WTC11 (cell line): ENCODE measurements around the gene NUDT8. TPM values are rescaled to one million over a fixed set of nuclear protein-coding genes. Genes with fewer than 3 reads are reported as not detected.

Source experiments
- ATAC-seq: fragments of 200-7000 bp; cut with Tn5 transposase; 2 replicates; pipeline ENCODE4 v1.10.0; 2021; ENCODE audit warnings: mild to moderate bottlenecking, moderate library complexity
- CTCF ChIA-PET: fragments of 300-600 bp; sonication (Branson Sonifier 250); formaldehyde crosslinking; loops from one replicate; lab custom pipeline; 2021; ENCODE audit warnings: antibody characterized with exemption; lab: Charles Lee
- POLR2A ChIA-PET: fragments of 350-600 bp; sonication (Branson Sonifier 250); formaldehyde crosslinking; loops from one replicate; lab custom pipeline; 2021; ENCODE audit warnings: antibody characterized with exemption; lab: Charles Lee
- DNase-seq: peaks from one replicate; pipeline ENCODE4 v3.0.0; 2021; ENCODE audit warnings: low spot score
- H3K27ac Mint-ChIP-seq: 2 replicates; pipeline ENCODE4 v1.8.0; 2021; ENCODE audit warnings: mixed read lengths
- H3K27me3 Mint-ChIP-seq: 2 replicates; pipeline ENCODE4 v1.8.0; 2021; ENCODE audit warnings: low read depth, mild to moderate bottlenecking, moderate library complexity, mixed read lengths
- H3K36me3 Mint-ChIP-seq: 2 replicates; pipeline ENCODE4 v1.8.0; 2021; ENCODE audit warnings: mixed read lengths
- H3K4me1 Mint-ChIP-seq: 2 replicates; pipeline ENCODE4 v1.8.0; 2022; ENCODE audit warnings: mixed read lengths
- H3K4me3 Mint-ChIP-seq: 2 replicates; pipeline ENCODE4 v1.8.0; 2021; ENCODE audit warnings: mild to moderate bottlenecking, moderate library complexity, mixed read lengths
- H3K9me3 Mint-ChIP-seq: 2 replicates; pipeline ENCODE4 v1.8.0; 2021; ENCODE audit warnings: mixed read lengths
- CBFB ChIP-seq: sonication (generic); formaldehyde crosslinking; IDR thresholded peaks from 2 replicates; pipeline ENCODE4 v1.8.1; 2022; ENCODE audit warnings: mild to moderate bottlenecking, low read depth, missing genetic modification reagents
- FOXK1 ChIP-seq: sonication (generic); formaldehyde crosslinking; IDR thresholded peaks from 2 replicates; pipeline ENCODE4 v1.8.0; 2022; ENCODE audit warnings: mild to moderate bottlenecking, moderate library complexity, missing genetic modification reagents
- JUN ChIP-seq: sonication (generic); formaldehyde crosslinking; IDR thresholded peaks from 2 replicates; pipeline ENCODE4 v1.8.0; 2023; ENCODE audit warnings: mild to moderate bottlenecking, missing genetic modification reagents
- MXD4 ChIP-seq: fragments of 250-450 bp; sonication (Bioruptor Pico); IDR thresholded peaks from 2 replicates; pipeline ENCODE4 v1.8.0; 2021; ENCODE audit warnings: mild to moderate bottlenecking, moderate library complexity, borderline replicate concordance
- NFYB ChIP-seq: sonication (generic); formaldehyde crosslinking; conservative IDR thresholded peaks from 2 replicates; pipeline ENCODE4 v1.8.0; 2022; ENCODE audit warnings: low read depth, missing genetic modification reagents
- NR3C1 ChIP-seq: sonication (generic); formaldehyde crosslinking; conservative IDR thresholded peaks from 2 replicates; pipeline ENCODE4 v1.8.1; 2023; ENCODE audit warnings: low read depth, mild to moderate bottlenecking, missing genetic modification reagents
- SMAD3 ChIP-seq: sonication (generic); formaldehyde crosslinking; IDR thresholded peaks from 2 replicates; pipeline ENCODE4 v1.8.0; 2022; ENCODE audit warnings: missing genetic modification reagents, mild to moderate bottlenecking, borderline replicate concordance
- total RNA-seq: library from RNA; stranded (reverse); gene quantifications from 3 replicates; pipeline ENCODE4 v1.2.3, GENCODE V29; 2021
- TF ChIP-seq, protein P1 (sequence below): sonication (generic); formaldehyde crosslinking; IDR thresholded peaks from 2 replicates; pipeline ENCODE4 v1.8.1; 2023; ENCODE audit warnings: mild to moderate bottlenecking, missing genetic modification reagents
- TF ChIP-seq, protein P2 (sequence below): fragments of 250-450 bp; sonication (Bioruptor Pico); IDR thresholded peaks from 2 replicates; pipeline ENCODE4 v1.9.0; 2021; ENCODE audit warnings: mild to moderate bottlenecking
- TF ChIP-seq, protein P3 (sequence below): sonication (generic); formaldehyde crosslinking; IDR thresholded peaks from 2 replicates; pipeline ENCODE4 v1.8.1; 2022; ENCODE audit warnings: mild to moderate bottlenecking, missing genetic modification reagents, moderate library complexity, borderline replicate concordance
- TF ChIP-seq, protein P4 (sequence below): sonication (generic); formaldehyde crosslinking; IDR thresholded peaks from 2 replicates; pipeline ENCODE4 v1.8.0; 2022; ENCODE audit warnings: missing genetic modification reagents
- TF ChIP-seq, protein P5 (sequence below): sonication (generic); formaldehyde crosslinking; IDR thresholded peaks from 2 replicates; pipeline ENCODE4 v1.8.1; 2023; ENCODE audit warnings: mild to moderate bottlenecking, missing genetic modification reagents, moderate library complexity
- TF ChIP-seq, protein P6 (sequence below): fragments of 250-450 bp; sonication (Bioruptor Pico); IDR thresholded peaks from 2 replicates; pipeline ENCODE4 v2.1.2; 2022; ENCODE audit warnings: mild to moderate bottlenecking, moderate library complexity

Gene NUDT8
- total RNA-seq, 1 experiment from 2014 or later: 8.3 TPM

DNA sequence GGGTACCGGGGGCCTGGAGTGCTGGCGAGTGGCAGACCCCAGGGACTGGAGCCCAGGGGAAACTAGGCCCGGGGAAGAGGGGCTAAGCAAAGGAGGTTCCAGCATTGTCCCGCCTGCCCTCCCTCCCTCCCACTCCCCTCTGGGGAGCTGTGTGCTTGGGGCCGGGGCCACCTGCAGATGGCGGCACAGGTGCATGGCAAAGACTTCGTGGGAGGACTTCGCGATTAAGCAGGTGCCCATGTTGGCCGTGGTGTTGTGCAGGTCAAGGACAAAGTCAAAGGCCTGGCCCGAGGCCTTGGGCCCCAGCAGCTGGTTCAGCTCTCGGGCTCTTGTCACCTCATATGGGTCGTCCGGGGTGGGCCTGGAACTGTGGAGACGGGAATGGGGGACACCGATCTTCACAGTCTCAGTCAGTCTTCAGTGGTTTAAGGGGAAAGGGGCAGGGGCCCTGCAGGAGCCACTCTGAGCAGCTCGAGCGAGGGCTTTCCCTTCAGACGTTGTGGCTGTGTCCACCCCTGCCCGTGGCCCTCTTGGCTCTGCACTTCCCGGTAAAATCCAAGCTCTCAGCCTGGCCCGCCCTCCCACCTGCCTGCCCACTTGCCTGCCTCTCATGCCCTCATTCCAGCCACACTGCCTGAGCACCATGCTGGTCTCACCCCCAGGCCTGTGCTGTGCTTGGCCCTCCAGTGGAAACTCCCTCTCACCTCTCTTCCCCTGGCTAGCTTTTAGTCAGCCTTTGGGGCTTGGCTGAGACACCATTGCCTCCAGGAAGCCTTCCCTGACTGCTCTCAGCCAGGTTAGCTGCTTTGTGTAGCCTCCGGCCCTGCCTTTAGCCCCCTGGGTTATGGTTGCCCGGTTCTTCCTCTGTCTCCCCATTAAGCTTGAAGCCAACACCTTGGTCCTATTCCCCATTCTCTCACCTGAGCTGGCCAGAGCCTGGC is 16.1 kb upstream of the NUDT8 start (continued):
- TF ChIP-seq, protein P1, sequence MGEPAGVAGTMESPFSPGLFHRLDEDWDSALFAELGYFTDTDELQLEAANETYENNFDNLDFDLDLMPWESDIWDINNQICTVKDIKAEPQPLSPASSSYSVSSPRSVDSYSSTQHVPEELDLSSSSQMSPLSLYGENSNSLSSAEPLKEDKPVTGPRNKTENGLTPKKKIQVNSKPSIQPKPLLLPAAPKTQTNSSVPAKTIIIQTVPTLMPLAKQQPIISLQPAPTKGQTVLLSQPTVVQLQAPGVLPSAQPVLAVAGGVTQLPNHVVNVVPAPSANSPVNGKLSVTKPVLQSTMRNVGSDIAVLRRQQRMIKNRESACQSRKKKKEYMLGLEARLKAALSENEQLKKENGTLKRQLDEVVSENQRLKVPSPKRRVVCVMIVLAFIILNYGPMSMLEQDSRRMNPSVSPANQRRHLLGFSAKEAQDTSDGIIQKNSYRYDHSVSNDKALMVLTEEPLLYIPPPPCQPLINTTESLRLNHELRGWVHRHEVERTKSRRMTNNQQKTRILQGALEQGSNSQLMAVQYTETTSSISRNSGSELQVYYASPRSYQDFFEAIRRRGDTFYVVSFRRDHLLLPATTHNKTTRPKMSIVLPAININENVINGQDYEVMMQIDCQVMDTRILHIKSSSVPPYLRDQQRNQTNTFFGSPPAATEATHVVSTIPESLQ (CRISPR knock-in tag): no peak
- TF ChIP-seq, protein P2, sequence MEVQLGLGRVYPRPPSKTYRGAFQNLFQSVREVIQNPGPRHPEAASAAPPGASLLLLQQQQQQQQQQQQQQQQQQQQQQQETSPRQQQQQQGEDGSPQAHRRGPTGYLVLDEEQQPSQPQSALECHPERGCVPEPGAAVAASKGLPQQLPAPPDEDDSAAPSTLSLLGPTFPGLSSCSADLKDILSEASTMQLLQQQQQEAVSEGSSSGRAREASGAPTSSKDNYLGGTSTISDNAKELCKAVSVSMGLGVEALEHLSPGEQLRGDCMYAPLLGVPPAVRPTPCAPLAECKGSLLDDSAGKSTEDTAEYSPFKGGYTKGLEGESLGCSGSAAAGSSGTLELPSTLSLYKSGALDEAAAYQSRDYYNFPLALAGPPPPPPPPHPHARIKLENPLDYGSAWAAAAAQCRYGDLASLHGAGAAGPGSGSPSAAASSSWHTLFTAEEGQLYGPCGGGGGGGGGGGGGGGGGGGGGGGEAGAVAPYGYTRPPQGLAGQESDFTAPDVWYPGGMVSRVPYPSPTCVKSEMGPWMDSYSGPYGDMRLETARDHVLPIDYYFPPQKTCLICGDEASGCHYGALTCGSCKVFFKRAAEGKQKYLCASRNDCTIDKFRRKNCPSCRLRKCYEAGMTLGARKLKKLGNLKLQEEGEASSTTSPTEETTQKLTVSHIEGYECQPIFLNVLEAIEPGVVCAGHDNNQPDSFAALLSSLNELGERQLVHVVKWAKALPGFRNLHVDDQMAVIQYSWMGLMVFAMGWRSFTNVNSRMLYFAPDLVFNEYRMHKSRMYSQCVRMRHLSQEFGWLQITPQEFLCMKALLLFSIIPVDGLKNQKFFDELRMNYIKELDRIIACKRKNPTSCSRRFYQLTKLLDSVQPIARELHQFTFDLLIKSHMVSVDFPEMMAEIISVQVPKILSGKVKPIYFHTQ (CRISPR knock-in tag): no peak
- TF ChIP-seq MXD4 (CRISPR knock-in tag) (no peak), JUN (CRISPR knock-in tag) (no peak), CBFB (CRISPR knock-in tag) (no peak)
- TF ChIP-seq, protein P3, sequence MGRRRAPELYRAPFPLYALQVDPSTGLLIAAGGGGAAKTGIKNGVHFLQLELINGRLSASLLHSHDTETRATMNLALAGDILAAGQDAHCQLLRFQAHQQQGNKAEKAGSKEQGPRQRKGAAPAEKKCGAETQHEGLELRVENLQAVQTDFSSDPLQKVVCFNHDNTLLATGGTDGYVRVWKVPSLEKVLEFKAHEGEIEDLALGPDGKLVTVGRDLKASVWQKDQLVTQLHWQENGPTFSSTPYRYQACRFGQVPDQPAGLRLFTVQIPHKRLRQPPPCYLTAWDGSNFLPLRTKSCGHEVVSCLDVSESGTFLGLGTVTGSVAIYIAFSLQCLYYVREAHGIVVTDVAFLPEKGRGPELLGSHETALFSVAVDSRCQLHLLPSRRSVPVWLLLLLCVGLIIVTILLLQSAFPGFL: no peak

DNA sequence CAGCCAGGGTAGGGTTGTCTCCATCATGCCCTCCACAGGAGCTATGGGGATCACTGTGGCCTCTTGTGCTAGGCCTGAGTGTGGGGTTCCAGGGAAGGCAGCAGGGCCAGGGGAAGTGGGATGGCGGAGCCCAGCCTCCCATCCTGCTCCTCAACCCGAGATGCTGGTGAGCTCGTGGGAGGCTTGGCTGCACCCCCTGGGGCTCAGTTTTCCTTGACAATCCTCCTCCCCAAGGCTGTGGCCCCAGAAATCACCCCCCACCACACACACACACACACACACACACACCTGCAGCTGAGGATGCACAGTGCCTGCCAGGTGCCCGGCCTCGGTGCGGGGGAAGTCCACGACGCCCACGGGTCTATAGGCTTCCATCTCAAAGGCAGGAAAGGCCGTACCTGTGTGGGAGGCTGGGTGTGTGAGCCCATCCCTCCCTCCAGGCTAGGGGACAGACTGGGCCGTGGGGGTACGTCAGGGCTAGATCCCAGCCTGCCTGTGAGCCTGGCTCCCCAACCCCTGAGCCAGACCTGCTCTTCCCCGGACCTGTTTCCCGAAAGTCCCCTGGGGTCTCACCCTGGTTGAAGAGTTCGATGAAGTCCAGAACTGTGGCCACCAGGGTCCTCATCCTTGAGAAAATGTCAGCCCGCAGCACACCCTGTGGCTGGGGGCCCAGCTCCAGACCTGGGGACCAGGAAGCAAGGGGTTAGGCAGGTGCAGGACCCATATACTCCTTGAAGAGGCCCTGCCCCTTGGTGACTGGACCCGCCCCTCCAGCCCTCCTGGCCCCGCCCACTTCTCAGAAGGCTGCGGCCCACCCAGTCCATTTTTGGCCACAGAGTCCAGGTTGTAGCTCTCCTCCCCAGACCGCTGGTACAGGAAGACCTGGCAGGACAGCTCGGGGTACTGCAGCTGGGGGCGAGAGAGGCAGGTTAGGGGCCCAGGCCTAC is 15.0 kb upstream of the NUDT8 start:
- DNase-seq: peak; percentile 62
- H3K4me1 Mint-ChIP-seq: peaks cover 2% of the 10 kb centered on the region; the same call in 1 of the 2 replicates
- ChIA-PET POLR2A (interaction anchor here (1.5 kb wide), 1 partner anchor 15 kb away, joined by 4 read pairs; the partner anchor contains the start of gene NUDT8), CTCF (interaction anchor here (0.5 to 3.3 kb wide), 14 partner anchors 10 to 138 kb away, joined by 3 to 34 read pairs (median 4); partner anchors contain the start of gene NUDT8)
- no peak for TF ChIP-seq NR3C1 (CRISPR knock-in tag)
- no peak for TF ChIP-seq NFYB
- no peak for TF ChIP-seq MXD4 (CRISPR knock-in tag)
- TF ChIP-seq, protein P4, sequence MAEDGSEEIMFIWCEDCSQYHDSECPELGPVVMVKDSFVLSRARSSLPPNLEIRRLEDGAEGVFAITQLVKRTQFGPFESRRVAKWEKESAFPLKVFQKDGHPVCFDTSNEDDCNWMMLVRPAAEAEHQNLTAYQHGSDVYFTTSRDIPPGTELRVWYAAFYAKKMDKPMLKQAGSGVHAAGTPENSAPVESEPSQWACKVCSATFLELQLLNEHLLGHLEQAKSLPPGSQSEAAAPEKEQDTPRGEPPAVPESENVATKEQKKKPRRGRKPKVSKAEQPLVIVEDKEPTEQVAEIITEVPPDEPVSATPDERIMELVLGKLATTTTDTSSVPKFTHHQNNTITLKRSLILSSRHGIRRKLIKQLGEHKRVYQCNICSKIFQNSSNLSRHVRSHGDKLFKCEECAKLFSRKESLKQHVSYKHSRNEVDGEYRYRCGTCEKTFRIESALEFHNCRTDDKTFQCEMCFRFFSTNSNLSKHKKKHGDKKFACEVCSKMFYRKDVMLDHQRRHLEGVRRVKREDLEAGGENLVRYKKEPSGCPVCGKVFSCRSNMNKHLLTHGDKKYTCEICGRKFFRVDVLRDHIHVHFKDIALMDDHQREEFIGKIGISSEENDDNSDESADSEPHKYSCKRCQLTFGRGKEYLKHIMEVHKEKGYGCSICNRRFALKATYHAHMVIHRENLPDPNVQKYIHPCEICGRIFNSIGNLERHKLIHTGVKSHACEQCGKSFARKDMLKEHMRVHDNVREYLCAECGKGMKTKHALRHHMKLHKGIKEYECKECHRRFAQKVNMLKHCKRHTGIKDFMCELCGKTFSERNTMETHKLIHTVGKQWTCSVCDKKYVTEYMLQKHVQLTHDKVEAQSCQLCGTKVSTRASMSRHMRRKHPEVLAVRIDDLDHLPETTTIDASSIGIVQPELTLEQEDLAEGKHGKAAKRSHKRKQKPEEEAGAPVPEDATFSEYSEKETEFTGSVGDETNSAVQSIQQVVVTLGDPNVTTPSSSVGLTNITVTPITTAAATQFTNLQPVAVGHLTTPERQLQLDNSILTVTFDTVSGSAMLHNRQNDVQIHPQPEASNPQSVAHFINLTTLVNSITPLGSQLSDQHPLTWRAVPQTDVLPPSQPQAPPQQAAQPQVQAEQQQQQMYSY (CRISPR knock-in tag): 0 out of 2 replicates have a peak, but pooled peaks have one; percentile 8
- TF ChIP-seq, protein P5, sequence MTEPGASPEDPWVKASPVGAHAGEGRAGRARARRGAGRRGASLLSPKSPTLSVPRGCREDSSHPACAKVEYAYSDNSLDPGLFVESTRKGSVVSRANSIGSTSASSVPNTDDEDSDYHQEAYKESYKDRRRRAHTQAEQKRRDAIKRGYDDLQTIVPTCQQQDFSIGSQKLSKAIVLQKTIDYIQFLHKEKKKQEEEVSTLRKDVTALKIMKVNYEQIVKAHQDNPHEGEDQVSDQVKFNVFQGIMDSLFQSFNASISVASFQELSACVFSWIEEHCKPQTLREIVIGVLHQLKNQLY (CRISPR knock-in tag): no peak
- TF ChIP-seq, protein P6, sequence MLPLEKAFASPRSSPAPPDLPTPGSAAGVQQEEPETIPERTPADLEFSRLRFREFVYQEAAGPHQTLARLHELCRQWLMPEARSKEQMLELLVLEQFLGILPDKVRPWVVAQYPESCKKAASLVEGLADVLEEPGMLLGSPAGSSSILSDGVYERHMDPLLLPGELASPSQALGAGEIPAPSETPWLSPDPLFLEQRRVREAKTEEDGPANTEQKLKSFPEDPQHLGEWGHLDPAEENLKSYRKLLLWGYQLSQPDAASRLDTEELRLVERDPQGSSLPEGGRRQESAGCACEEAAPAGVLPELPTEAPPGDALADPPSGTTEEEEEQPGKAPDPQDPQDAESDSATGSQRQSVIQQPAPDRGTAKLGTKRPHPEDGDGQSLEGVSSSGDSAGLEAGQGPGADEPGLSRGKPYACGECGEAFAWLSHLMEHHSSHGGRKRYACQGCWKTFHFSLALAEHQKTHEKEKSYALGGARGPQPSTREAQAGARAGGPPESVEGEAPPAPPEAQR (CRISPR knock-in tag): no peak
- no peak for TF ChIP-seq SMAD3 (CRISPR knock-in tag)
- TF ChIP-seq FOXK1 (CRISPR knock-in tag): no peak
- H3K27ac Mint-ChIP-seq: no peak overlapping the region
- peaks cover 23% of the 10 kb centered on the region for H3K27me3 Mint-ChIP-seq
- peak; percentile 33 for ATAC-seq
- no peaks in the 10 kb centered on the region for H3K36me3 Mint-ChIP-seq
- no peak overlapping the region for H3K4me3 Mint-ChIP-seq
- peaks cover 3% of the 10 kb centered on the region; the same call in 1 of the 2 replicates for H3K9me3 Mint-ChIP-seq
